HuH-7 (cell line): ENCODE measurements around the gene RTN4RL2.

ENCODE experiments used
- DNase-seq: peaks from one replicate; pipeline ENCODE4 v3.0.0; 2011; ENCODE audit warnings: low spot score

Gene RTN4RL2

GRCh38 chr11:57500515-57500914 is 40.2 kb downstream of the RTN4RL2 start:
- no peak for DNase-seq

- DNase-seq: no peak
These were observed 40.6 kb downstream of the RTN4RL2 start for GRCh38 chr11:57500926-57501325.

DNA sequence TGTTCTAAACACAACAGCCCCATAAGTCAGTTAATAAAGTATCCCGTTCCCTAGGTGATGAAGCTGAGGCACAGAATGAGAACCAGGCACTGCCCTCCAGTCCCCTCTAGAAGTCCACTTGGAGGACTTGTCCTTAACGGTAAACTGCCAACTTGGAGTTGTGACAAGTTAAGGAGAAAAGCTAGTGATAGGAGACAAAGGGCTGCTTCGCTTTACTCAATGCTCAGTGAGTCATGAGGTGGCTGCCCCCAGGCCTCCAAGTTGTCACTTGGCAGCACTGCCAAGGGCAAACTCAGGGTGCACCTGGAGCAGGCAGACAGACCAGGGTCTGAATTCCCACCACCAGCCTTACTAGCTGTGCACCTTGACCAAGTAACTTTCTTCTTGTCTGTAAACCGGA is 41.6 kb downstream of the RTN4RL2 start:
- DNase-seq: no peak

GRCh38 chr11:57502376-57502775 is 42.0 kb downstream of the RTN4RL2 start:
- DNase-seq: no peak

GRCh38 chr11:57502870-57503269 is 42.5 kb downstream of the RTN4RL2 start:
- no peak for DNase-seq

- peak; percentile 79 for DNase-seq
These were observed 44.2 kb downstream of the RTN4RL2 start for GRCh38 chr11:57504511-57504910.

DNA sequence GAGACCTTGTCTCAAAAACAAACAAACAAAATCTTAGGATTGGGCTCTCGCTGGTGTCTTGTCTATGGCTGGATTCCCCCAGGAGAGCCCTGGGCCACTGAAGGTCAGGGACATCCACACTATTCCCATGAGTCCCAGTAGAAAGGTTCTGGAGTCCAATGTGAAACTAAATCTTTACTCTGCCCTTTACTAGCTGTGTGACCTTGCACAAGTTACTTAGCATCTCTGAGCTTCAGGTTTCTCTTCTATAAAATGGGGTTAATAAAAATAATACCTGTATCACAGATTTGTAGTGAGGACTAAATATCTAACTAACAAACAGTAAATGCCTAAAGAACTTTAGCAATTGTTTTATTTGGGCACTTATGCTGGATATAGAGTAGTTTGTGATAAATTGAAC is 46.2 kb downstream of the RTN4RL2 start:
- DNase-seq: no peak

DNA sequence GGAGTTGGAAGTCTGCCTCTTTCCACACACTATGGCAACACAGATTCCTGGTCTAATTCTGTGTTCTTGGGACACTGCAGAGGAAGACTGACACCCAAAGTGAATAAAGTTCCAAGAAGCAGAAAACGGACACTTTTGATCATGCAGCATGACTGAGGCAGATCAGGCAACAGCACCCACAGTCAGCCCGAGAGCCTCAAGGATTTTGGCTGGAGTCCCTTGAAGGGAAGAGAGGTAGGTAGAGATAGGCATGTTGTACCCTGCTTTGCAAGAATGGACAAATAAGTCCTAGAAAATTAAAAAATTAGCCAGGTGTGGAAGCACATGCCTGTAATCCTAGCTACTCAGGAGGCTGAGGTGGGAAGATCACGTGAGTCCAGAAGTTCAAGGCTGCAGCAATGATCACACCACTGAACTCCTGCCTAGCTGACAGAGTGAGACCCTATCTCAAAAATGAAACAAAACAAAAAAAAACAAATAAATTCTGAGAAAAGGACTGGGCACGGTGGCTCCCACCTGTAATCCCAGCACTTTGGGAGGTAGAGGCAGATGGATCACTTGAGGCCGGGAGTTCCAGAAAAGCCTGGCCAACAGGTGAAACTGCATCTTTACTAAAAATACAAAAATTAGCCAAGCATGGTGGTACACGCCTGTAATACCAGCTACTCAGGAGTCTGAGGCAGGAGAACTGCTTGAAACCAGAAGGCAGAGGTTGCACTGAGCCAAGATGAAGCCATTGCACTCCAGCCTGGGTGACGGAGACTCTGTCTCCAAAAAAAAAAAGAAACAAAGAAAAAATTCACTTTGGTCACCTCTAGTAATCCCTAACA is 48.2 kb downstream of the RTN4RL2 start:
- no peak for DNase-seq

DNA sequence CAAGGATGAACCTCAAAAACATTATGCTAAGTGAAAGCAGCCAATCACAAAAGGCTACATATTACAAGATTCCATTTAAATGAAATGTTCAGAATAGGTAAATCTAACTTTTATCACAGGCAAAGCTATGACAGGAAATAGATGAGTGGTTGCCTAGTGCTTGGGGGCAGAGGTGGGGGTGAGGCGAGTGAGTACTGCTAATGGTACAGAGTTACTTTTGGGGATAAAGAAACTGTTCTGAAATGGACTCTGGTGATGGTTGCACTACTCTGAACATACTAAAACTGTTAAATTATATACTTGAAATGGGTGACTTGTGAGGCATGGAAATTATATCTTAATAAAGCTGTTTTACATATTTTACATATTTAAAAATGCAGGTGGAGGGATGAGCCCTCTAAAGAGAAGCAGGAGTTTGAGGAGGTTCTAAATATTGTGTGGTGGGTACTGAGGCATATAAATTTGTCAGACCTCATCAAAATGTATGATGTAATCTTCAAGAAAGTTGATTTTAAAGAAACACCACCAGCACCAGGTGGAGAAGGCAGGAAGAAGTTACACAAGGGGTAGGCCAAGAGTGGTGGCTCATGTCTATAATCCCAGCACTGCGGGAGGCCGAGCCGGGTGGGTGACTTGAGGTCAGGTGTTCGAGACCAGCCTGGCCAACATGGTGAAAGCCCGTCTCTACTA is 51.6 kb downstream of the RTN4RL2 start:
- no peak for DNase-seq

DNA sequence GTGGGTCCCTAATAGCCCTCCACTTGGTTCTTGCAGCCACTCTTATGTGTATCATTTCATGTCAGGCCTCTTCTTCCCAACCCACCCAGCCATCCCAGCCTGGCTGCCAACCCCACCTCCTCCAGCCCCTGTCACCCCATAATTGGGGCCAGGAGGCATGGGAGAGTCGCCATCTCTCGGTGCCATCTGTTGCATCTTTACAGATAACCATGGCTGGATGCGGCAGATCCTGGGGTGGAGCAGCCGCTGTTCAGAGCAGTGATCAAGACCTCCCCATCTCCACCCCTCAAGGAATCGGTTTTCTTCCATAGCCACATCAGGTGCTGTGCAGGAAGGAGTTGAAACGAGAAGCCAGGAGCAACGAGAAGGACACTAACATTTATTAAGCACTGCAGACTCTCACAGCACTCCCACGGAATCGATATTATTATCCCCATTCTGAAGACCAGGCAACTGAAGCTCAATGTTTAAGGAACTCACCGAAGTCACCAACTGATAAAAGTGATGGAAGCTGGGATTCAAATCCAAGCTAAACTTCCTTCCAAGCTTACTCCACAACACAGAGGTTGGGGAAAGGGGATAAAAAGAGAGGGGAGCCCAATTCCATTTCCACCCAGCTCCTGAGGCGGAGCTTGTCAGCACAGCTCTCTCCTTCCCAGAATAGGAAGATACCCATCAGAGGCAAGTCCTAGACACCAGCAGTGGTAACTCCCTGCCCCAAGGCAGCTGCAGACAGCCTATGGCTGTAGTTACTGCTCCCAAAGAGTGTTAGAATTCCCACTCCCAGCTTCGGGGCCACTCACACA is 52.5 kb downstream of the RTN4RL2 start:
- DNase-seq: no peak

DNA sequence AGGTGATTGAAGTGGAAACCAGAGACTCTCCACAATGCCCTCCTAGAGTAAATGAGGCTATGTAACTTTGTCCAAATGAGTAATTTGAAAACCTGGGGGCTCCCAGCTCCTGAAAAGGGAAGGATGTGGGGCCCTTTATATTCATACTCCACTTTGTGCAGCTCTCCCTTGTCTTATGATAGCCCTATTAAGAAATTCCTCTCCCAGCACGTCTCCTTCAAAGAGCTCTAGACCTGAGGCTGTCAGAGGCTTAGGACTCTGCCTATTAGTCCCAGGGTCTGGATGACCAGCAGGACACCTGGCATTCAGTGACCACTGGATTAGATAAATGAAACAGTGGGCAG is 53.1 kb downstream of the RTN4RL2 start:
- DNase-seq: no peak

GRCh38 chr11:57513911-57514537 is 53.7 kb downstream of the RTN4RL2 start:
- DNase-seq: peak; percentile 86

GRCh38 chr11:57514538-57515331 is 54.4 kb downstream of the RTN4RL2 start:
- DNase-seq: peak; percentile 98

DNA sequence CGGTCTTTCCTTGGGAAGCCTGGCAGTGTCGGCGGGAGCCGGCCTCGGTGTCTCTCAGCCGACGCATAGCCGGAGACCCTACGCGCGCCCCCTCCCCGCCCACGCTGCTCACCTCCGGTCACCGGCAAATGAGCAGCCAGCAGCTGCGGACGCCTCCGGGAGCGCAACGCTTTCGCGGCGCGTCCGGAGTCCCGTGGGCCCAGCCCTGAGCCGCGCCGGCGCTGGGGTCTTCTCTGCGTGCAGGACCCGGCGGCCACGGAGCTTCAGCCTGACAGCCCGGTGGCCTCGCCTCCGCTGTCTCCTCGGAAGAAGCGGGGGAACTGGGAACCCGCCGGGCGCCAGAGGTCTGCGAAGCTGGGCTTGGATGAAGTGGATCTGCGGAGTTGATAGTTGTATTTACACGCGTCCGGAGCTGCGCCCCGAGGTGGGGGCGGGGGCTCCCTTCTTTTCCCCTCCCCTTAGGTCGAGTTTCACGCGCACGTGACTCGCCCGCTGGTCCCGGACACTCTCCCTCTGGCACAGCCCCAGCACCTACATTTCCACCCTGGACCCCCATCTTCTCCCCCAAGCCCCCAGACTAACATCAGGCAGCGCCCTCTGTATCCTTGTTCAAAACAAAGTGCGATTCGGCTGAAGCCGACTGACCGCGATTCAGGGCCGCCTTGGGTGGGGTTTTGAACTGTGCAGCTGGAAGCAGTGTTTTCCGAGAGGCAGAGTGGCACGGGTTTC is 55.2 kb downstream of the RTN4RL2 start, which contains the start of gene SLC43A1:
Gene SLC43A1 (minus strand): TSS at position 371 of the 729 bp plus-strand sequence. CDS start 1,591 bp downstream, outside the sequence.
- peak; percentile 99 for DNase-seq

DNA sequence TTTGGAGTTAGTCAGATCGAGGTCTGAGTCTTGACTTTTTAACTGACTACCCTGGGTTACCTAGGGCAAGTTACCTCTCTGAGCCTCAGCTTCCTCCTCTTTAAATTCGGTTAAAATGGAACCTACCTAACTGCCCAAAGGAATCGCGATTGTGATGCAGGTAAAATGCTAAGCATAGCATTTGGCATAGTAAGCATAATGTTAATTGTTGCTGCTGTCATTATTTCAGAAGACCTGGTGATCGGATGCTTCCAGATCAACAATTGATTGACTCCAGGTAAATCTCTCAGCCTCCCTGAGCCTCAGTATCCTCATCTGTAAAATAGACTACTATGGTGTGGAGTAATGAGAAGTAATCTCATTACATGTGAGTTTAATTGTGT is 55.7 kb downstream of the RTN4RL2 start:
- DNase-seq: no peak

- DNase-seq: no peak
These were observed 60.8 kb downstream of the RTN4RL2 start for GRCh38 chr11:57521116-57521515.

DNA sequence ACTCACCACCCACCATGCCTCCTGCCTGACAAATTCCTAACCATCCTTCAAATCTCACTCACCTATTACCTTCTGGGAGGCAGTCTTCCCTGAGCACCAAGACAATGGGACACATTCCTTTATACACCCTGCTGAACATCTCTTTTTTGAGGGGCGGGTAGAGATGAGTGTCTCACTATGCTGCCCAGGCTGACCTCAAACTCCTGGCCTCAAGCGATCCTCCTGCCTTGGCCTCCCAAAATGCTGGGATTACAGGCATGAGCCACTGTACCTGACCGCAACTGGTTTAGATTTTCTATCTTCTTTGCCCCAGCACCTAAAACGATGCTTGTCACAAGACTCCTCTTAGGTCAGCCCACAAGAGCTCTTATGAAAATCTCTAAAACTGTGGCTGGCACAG is 63.1 kb downstream of the RTN4RL2 start:
- DNase-seq: no peak
